OCI-LY1 (cell line): ENCODE data around the gene TRMU.

Experiments used
- CTCF ChIP-seq: fragments of 200-600 bp; sonication (generic), shearing (Covaris generic); IDR thresholded peaks from 2 replicates; pipeline ENCODE4 v1.5.1; 2017; ENCODE audit warnings: mild to moderate bottlenecking, antibody characterized with exemption, low read length, moderate library complexity, mixed read lengths
- EZH2 ChIP-seq: fragments of 200-600 bp; sonication (generic), shearing (Covaris generic); IDR thresholded peaks from 2 replicates; pipeline ENCODE4 v1.8.0; 2017; ENCODE audit warnings: borderline replicate concordance, mixed run types, mild to moderate bottlenecking, antibody characterized with exemption, low read length, moderate library complexity, mixed read lengths

DNA sequence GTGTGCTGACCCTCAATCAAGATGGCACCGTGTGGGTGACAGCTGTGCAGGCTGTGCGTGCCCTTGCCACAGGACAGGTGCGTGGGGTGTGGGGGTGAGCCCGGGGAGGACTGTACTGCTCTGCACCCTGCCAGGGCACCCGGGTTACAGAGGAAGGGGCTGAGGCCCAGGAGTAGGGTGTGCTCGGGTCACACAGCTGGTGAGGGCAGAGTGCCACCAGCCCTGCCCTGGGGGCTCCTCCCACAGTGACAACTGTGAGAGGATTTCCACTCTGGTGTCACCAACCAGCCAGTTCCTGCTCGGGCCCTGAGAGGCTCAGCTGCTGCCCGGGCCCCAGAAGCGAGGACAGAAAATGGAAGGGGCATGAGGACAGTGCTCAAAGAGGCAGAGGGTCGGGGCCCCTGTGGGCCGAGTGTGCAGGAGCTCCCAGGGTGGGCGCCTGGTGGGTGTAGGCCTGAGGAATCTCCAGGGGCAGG, 20.5 kb downstream of the TRMU start:
- TF ChIP-seq CTCF, result no peak
- TF ChIP-seq EZH2, result no peak
